Endothelial cell of umbilical vein (primary cell): ENCODE measurements around the gene PHF3. TPM values are rescaled to one million over a fixed set of nuclear protein-coding genes. Genes with fewer than 3 reads are reported as not detected.

Experiments used
- BruUV-seq: library from RNA; stranded (reverse); fragments of 400-500 nt; replicated peaks from 2 replicates; lab custom pipeline; 2021; lab: Mats Ljungman, UMichigan
- CTCF ChIA-PET: fragments of 300-600, 350-600 bp; sonication (Branson Sonifier 250); formaldehyde crosslinking; loops from one replicate; lab custom pipeline; 2021; ENCODE audit warnings: antibody characterized with exemption, inconsistent platforms; lab: Charles Lee
- POLR2A ChIA-PET: fragments of 300-600, 350-600 bp; sonication (Branson Sonifier 250); formaldehyde crosslinking; loops from one replicate; lab custom pipeline; 2021; ENCODE audit warnings: antibody characterized with exemption, inconsistent platforms; lab: Charles Lee
- DNase-seq: peaks from one replicate; pipeline ENCODE4 v3.0.0-alpha.2; 2011; ENCODE audit warnings: low read depth, low spot score
- FAIRE-seq: peaks from 2 replicates; lab custom pipeline; 2011; peaks lifted over from hg19 to GRCh38; lab: Jason Lieb, UNC
- H2AFZ ChIP-seq: 2 replicates; pipeline ENCODE4 v1.6.0; 2012; ENCODE audit warnings: low read depth, low read length, control low read depth, inconsistent platforms
- H3K27ac ChIP-seq: 2 replicates; pipeline ENCODE4 v1.5.1; 2011; ENCODE audit warnings: low read depth, mild to moderate bottlenecking, control low read depth, low read length, moderate library complexity; ENCODE audit not compliant: insufficient read depth
- H3K27me3 ChIP-seq, 2 experiments: 2 replicates each; pipeline versions ENCODE4 v1.6.0 to v1.6.1; 2011; ENCODE audit warnings: low read length in 2 of 2, mixed read lengths in 1 of 2; ENCODE audit not compliant: control insufficient read depth in 2 of 2, insufficient read depth in 2 of 2
- H3K36me3 ChIP-seq, 2 experiments: 2 replicates in 1 of 2; 3 replicates in 1 of 2; pipeline ENCODE4 v1.5.1; 2011; ENCODE audit warnings: low read length in 2 of 2, mild to moderate bottlenecking in 1 of 2, moderate library complexity in 1 of 2; ENCODE audit not compliant: control insufficient read depth in 2 of 2, insufficient read depth in 2 of 2; ENCODE audit errors: extremely low read depth in 1 of 2
- H3K4me1 ChIP-seq: 3 replicates; pipeline ENCODE4 v1.5.1; 2011; ENCODE audit warnings: mild to moderate bottlenecking, low read length; ENCODE audit not compliant: control insufficient read depth, insufficient read depth; ENCODE audit errors: extremely low read depth
- H3K4me2 ChIP-seq: 2 replicates; pipeline ENCODE4 v1.6.1; 2011; ENCODE audit warnings: low read length, control low read depth, mixed read lengths; ENCODE audit not compliant: insufficient read depth
- H3K4me3 ChIP-seq, 3 experiments: fragments of 200-600 bp in 1 of 3; sonication (generic), shearing (Covaris generic) in 1 of 3; replicated peaks in 1 of 3; 2 replicates each; pipeline ENCODE4 v1.5.1; 2011 to 2016; ENCODE audit warnings: control low read depth in 3 of 3, low read length in 3 of 3, mild to moderate bottlenecking in 2 of 3, inconsistent platforms in 1 of 3, low read depth in 1 of 3, moderate library complexity in 1 of 3; ENCODE audit not compliant: insufficient read depth in 1 of 3
- H3K79me2 ChIP-seq: 2 replicates; pipeline ENCODE4 v1.6.0; 2012; ENCODE audit warnings: low read length, inconsistent platforms; ENCODE audit not compliant: control insufficient read depth, insufficient read depth
- H3K9ac ChIP-seq: replicated peaks from 2 replicates; pipeline ENCODE3; 2011; ENCODE audit warnings: low read length, control low read depth; ENCODE audit not compliant: insufficient read depth; ENCODE audit errors: extremely low read depth
- H3K9me1 ChIP-seq: replicated peaks from 3 replicates; pipeline ENCODE4 v1.6.0; 2011; ENCODE audit warnings: mild to moderate bottlenecking, low read length; ENCODE audit not compliant: control insufficient read depth, insufficient read depth; ENCODE audit errors: extremely low read depth
- H3K9me3 ChIP-seq: replicated peaks from 2 replicates; pipeline ENCODE4 v1.5.1; 2012; ENCODE audit warnings: low read length, inconsistent platforms; ENCODE audit not compliant: control insufficient read depth, insufficient read depth
- H4K20me1 ChIP-seq: replicated peaks from 2 replicates; pipeline ENCODE3; 2011; ENCODE audit warnings: mild to moderate bottlenecking, low read length; ENCODE audit not compliant: control insufficient read depth, insufficient read depth; ENCODE audit errors: extremely low read depth
- FOS ChIP-seq: IDR thresholded peaks from 2 replicates; pipeline ENCODE4 v1.6.1; 2011; ENCODE audit warnings: mild to moderate bottlenecking, low read length, moderate library complexity, borderline replicate concordance; ENCODE audit not compliant: insufficient read depth
- GATA2 ChIP-seq: IDR thresholded peaks from 2 replicates; pipeline ENCODE4 v1.7.0; 2011; ENCODE audit warnings: low read depth, mild to moderate bottlenecking, moderate library complexity, mixed read lengths, low read length; ENCODE audit not compliant: insufficient read length, insufficient read depth
- JUN ChIP-seq: IDR thresholded peaks from 2 replicates; pipeline ENCODE4 v1.6.1; 2011; ENCODE audit warnings: borderline replicate concordance, low read depth; ENCODE audit not compliant: insufficient read length, insufficient read depth
- POLR2AphosphoS5 ChIP-seq: IDR thresholded peaks from 2 replicates; pipeline ENCODE4 v1.6.1; 2012; ENCODE audit warnings: low read depth, mild to moderate bottlenecking, control low read depth, low read length, moderate library complexity; ENCODE audit not compliant: insufficient read depth
- dilution Hi-C: fragments of 300-500 bp; cut with MboI; formaldehyde crosslinking; loops from one replicate; pipeline ENCODE4 v1.15.0; 2019; ENCODE audit warnings: low sequenced_read_pairs; ENCODE audit not compliant: extremely low pct_ligation_motif_present
- intact Hi-C: fragments of 100-400 bp; cut with micrococcal nuclease; formaldehyde crosslinking; loops from one replicate; pipeline ENCODE4 v1.10.0; 2022
- polyA plus RNA-seq, 4 experiments: library from polyadenylated mRNA; depleted of rRNA in 3 of 4; stranded (reverse) in 3 of 4; unstranded in 1 of 4; fragments of >200 nt; gene quantifications; 2 replicates each; pipeline versions ENCODE4 v1.2.1 to v1.2.3, GENCODE V29; 2011 to 2012; ENCODE audit warnings: missing spikeins in 1 of 4
- total RNA-seq: library from RNA; stranded (reverse); gene quantifications from 2 replicates; pipeline ENCODE4 v1.2.3, GENCODE V29; 2021
- TF ChIP-seq, protein P1 (sequence below), 2 donors: IDR thresholded peaks; 1 replicate in 1 of 2; 2 replicates in 1 of 2; pipeline ENCODE4 v1.5.1; 2011; ENCODE audit warnings: low read length in 2 of 2, mild to moderate bottlenecking in 2 of 2, moderate library complexity in 2 of 2, control low read depth in 1 of 2, inconsistent platforms in 1 of 2, low read depth in 1 of 2; ENCODE audit not compliant: insufficient read depth in 1 of 2; ENCODE audit errors: extremely low read depth in 1 of 2
- TF ChIP-seq, protein P2 (sequence below): IDR thresholded peaks from 2 replicates; pipeline ENCODE4 v1.6.1; 2011; ENCODE audit not compliant: insufficient read depth, insufficient read length

The PHF3 gene
- total and polyA plus RNA-seq, 2 donors (not counting 3 experiments of a cell fraction or from before 2014, with no cell fraction given): 4.6 to 29.6 TPM

DNA sequence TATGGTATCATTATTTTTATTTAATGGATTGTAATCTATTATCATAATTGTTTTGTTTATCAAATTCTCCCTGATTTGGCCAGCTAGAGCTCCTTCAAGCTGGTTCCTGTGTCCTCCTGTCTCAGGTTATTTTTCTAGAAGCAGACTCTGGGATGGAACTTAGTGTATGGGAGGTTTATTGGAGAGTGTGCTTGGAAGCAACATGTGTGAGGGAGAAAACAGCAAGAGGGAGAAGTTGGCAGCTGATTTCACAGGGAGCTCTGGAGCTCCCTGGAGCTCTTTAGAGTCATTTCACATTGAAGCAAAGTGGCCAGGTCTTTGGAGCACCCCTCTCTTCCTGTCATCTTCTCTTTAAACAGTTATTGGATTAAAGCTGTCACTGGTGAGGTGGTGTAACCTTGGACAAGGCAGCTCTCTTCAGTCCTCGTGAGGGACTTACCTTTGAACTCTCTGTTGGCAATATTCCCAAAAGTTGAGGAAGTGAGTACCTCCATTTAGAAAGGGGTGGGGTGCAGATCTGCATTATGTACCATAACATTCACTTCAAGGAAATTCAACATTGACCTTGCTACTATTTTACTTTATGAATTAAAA, 103.6 kb downstream of the PHF3 start:
- no peaks in the 10 kb centered on the region for H3K9me1 ChIP-seq
- H2AFZ ChIP-seq: no peak overlapping the region
- dilution Hi-C loops (no loop called here), intact Hi-C loops (no loop called here)
- H3K27me3 ChIP-seq: no peaks in the 10 kb centered on the region
- H3K27ac ChIP-seq: no peak overlapping the region
- TF ChIP-seq JUN: no peak
- no peak for TF ChIP-seq POLR2AphosphoS5
- TF ChIP-seq, protein P1, sequence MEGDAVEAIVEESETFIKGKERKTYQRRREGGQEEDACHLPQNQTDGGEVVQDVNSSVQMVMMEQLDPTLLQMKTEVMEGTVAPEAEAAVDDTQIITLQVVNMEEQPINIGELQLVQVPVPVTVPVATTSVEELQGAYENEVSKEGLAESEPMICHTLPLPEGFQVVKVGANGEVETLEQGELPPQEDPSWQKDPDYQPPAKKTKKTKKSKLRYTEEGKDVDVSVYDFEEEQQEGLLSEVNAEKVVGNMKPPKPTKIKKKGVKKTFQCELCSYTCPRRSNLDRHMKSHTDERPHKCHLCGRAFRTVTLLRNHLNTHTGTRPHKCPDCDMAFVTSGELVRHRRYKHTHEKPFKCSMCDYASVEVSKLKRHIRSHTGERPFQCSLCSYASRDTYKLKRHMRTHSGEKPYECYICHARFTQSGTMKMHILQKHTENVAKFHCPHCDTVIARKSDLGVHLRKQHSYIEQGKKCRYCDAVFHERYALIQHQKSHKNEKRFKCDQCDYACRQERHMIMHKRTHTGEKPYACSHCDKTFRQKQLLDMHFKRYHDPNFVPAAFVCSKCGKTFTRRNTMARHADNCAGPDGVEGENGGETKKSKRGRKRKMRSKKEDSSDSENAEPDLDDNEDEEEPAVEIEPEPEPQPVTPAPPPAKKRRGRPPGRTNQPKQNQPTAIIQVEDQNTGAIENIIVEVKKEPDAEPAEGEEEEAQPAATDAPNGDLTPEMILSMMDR (IDR thresholded peaks at IDR 0.05; ENCODE audit: extremely low read depth in 1 of 2, insufficient read depth in 1 of 2, low read depth in 1 of 2, low read length in 2 of 2): no peak
- TF ChIP-seq, protein P2, sequence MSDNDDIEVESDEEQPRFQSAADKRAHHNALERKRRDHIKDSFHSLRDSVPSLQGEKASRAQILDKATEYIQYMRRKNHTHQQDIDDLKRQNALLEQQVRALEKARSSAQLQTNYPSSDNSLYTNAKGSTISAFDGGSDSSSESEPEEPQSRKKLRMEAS: no peak
- no peak for TF ChIP-seq GATA2
- no peak for TF ChIP-seq FOS
- no TSS peak for BruUV-seq
- H3K9ac ChIP-seq: no peak overlapping the region
- H3K4me2 ChIP-seq: no peak overlapping the region
- ChIA-PET CTCF (interaction anchor here (0.9 to 1.4 kb wide), 3 partner anchors 25 to 141 kb away, joined by 3 to 6 read pairs (median 4); no protein-coding TSS in a partner anchor), POLR2A (no interaction called here)
- H3K9me3 ChIP-seq: no peaks in the 10 kb centered on the region
- H3K4me3 ChIP-seq: no peak overlapping the region
- H3K4me1 ChIP-seq: peaks cover 11% of the 10 kb centered on the region
- no peak for DNase-seq
- no peaks in the 10 kb centered on the region for H3K79me2 ChIP-seq
- no peaks in the 10 kb centered on the region for H3K36me3 ChIP-seq
- FAIRE-seq: no peak
- no peaks in the 10 kb centered on the region for H4K20me1 ChIP-seq
